Pancreas (tissue), 10 donors: ENCODE results near the gene UBE2Q1. TPM values are rescaled to one million over a fixed set of nuclear protein-coding genes. Genes with fewer than 3 reads are reported as not detected.

ENCODE experiments used
- ATAC-seq, 4 donors: fragments of 200-7000 bp; cut with Tn5 transposase; one replicate each; pipeline versions ENCODE4 v1.8.0 to v1.9.1; 2020; ENCODE audit warnings: mild to moderate bottlenecking in 4 of 4, moderate library complexity in 4 of 4
- DNase-seq, 6 donors: peaks; one replicate each; pipeline ENCODE4 v3.0.0-alpha.2; 2020
- FAIRE-seq: peaks from 2 replicates; lab custom pipeline; 2012; peaks lifted over from hg19 to GRCh38; lab: Jason Lieb, UNC
- H3K27ac ChIP-seq, 4 donors: fragments of 200-600 bp; sonication (generic); 1 replicate in 3 of 4; 2 replicates in 1 of 4; pipeline versions ENCODE4 v1.5.0 to v1.8.0; 2020
- H3K27me3 ChIP-seq, 4 donors: fragments of 200-600 bp; one replicate each; pipeline ENCODE4 v1.8.0; 2021
- H3K36me3 ChIP-seq, 3 donors: fragments of 200-600 bp; sonication (generic) in 1 of 3; one replicate each; pipeline versions ENCODE4 v1.5.0 to v1.8.0; 2020 to 2021
- H3K4me1 ChIP-seq, 3 donors: fragments of 200-600 bp; one replicate each; pipeline ENCODE4 v1.8.0; 2021
- H3K4me3 ChIP-seq, 4 donors: fragments of 200-600 bp; sonication (generic) in 2 of 4; one replicate each; pipeline versions ENCODE4 v1.5.0 to v1.8.0; 2020 to 2021
- H3K9me3 ChIP-seq, 4 donors: fragments of 200-600 bp; one replicate each; pipeline ENCODE4 v1.8.0; 2021
- WGBS, 2 donors: extraction: QIAGEN DNeasy Blood & Tissue Kit; methylation state at CpG; one replicate each; pipeline ENCODE4 v1.1.7; 2013; 5-methylcytosine and 5-hydroxymethylcytosine counted together
- intact Hi-C, 3 donors: fragments of 100-400 bp; cut with DNase I; formaldehyde crosslinking; loops; one replicate each; pipeline versions ENCODE4 v1.11.1 to v1.14.2; 2022
- polyA plus RNA-seq, 2 donors: library from polyadenylated mRNA; stranded (reverse); fragments of 200-250 nt; gene quantifications; one replicate each; pipeline ENCODE4 v1.2.3, GENCODE V29; 2013
- total RNA-seq, 6 donors: library from RNA; stranded (reverse); fragmentation: NEBNext Ultra II Directional in 4 of 6; extraction: Animal tissue kit (Norgen Biotek cat#: 25700) in 4 of 6; gene quantifications; one replicate each; pipeline versions ENCODE4 v1.2.1 to v1.2.4, GENCODE V29; 2021 to 2023
- TF ChIP-seq, protein P1 (sequence below), 4 donors: fragments of 200-600 bp; sonication (generic) in 3 of 4; IDR thresholded peaks; one replicate each; pipeline versions ENCODE4 v1.5.0 to v1.8.0; 2021; ENCODE audit warnings: antibody characterized with exemption in 4 of 4
- donor health status: healthy with polysubstance abuse.
- donor health status: DM: no; HTN: no; CAD: no; lungs with moderate emphysema.
- donor health status: DM: no; HTN: no; CAD: no.
- donor health status: control.
- donor health status: control.
- donor health status: Bipolar disorder and iron deficiency.
- donor health status: DM: yes; HTN: yes; CAD: no.
- donor health status: DM: no; HTN: no; CAD: no.
- donor health status: DM: no; HTN: no; CAD: no.
- donor health status: DM: yes; HTN: yes; CAD: no.

Gene UBE2Q1
- total RNA-seq (10 to 100 TPM; 32.9 to 52.2 (median 38.9) TPM), polyA plus RNA-seq (10 to 100 TPM; 22.3 to 39.6 TPM)

DNA sequence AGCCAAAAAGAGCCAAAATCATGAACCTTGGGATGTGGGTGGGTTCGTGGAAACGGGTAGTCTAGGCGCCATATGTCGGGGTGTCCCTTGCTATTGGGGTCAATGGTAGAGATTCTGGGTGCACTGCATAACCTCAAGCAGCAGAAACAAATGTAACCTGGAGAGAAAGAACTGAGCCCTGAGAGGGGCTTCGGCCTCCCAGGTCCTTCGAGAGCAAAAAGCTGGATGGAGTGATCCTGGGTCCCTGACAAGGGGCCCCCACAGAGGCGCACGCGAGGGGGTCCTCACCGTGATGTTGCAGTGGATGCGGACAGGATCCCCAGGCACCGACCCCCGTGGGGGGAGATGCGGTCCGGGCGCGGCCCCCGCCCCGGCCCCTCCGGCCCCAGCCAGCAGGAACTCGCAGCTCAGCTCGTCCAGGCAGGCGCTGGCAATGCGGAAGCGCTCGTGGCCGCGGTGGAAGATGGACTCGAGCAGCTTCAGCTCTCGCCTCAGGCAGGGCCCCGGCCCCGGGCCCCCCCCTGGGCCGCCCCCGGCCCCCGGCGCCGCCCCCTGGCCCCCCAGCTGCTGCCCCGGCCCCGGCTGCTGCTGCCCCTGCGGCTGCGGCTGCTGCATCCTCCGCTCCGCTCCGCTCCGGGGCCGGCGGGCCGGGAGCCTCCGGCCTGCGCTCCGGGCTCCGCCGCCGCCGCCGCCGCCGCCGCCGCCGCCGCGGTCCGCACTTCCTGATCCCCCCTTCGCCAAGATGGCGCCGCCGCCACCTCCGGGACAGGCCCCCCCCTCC lies at the start of gene UBE2Q1:
UBE2Q1 (minus strand) TSS at position 724 of the 781 bp plus-strand sequence; CDS start at position 615, 109 bp downstream.
- H3K27ac ChIP-seq, result peak within 1 kb of the TSS; percentile 74 to 93 (median 89)
- TF ChIP-seq, protein P1, sequence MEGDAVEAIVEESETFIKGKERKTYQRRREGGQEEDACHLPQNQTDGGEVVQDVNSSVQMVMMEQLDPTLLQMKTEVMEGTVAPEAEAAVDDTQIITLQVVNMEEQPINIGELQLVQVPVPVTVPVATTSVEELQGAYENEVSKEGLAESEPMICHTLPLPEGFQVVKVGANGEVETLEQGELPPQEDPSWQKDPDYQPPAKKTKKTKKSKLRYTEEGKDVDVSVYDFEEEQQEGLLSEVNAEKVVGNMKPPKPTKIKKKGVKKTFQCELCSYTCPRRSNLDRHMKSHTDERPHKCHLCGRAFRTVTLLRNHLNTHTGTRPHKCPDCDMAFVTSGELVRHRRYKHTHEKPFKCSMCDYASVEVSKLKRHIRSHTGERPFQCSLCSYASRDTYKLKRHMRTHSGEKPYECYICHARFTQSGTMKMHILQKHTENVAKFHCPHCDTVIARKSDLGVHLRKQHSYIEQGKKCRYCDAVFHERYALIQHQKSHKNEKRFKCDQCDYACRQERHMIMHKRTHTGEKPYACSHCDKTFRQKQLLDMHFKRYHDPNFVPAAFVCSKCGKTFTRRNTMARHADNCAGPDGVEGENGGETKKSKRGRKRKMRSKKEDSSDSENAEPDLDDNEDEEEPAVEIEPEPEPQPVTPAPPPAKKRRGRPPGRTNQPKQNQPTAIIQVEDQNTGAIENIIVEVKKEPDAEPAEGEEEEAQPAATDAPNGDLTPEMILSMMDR (IDR thresholded peaks at IDR 0.05), result no peak
- FAIRE-seq, result no peak
- DNase-seq, result peak; percentile 50 to 87 (median 70)
- H3K9me3 ChIP-seq, result no peaks in the 10 kb centered on the region
- peaks cover 8 to 12% (median 12%) of the 10 kb centered on the region in 3 donors for H3K4me1 ChIP-seq
- no peak for ATAC-seq
- no peaks in the 10 kb centered on the region for H3K27me3 ChIP-seq
- peaks cover 10 to 26% (median 13%) of the 10 kb centered on the region in 3 donors for H3K36me3 ChIP-seq
- intact Hi-C loops, result loop anchor here in 1 of 3 donors (10.0 kb wide), 1 partner anchor 327 kb away; no protein-coding TSS in a partner anchor
- peak within 1 kb of the TSS; percentile 88 to 91 (median 89) for H3K4me3 ChIP-seq
- WGBS, 2 donors, result 1 to 2% methylated on average over 27 to 69 of the region's 69 CpGs

DNA sequence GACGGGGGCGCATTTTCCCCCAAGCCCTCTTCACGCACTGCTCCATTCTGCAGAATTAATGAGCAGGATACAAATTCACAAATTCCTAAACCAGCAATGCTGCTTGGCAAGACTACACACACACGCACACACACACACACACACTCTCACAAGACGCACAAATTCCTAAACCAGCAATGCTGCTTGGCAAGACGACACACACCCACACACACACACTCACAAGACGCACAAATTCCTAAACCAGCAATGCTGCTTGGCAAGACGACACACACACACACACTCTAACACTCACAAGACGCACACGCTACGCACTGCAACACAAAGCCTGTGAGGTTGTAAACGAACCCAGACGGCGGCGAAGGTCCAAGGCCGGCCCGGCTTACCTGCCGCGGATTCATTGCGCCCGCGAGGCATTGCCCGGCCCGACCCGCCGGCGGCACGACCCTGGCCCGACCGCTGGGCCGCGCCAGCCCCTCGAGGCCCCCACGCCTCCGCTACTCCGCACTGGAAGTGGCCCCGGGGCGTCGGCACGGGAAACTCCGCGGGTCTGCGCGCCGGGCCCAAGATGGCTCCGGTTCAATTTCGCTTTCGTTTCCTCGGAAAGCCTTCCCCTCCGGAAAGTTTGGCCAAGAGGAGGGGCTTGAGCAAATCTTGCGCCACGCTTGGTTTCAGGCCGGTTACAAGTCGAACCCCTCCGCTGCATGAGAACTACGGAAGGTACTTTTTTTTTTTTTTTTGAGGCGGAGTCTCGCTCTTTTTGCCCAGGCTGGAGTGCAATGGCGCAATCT lies 49.3 kb upstream of the UBE2Q1 start, which contains the start of gene ADAR:
ADAR (minus strand) TSS at position 578 of the 788 bp plus-strand sequence; CDS start at position 398, 180 bp downstream.
- TF ChIP-seq, protein P1 (IDR thresholded peaks at IDR 0.05), result no peak
- DNase-seq (peak; percentile 83 to 94 (median 91)), FAIRE-seq (no peak), ATAC-seq (peak; percentile 94 to 96 (median 95))
- H3K4me1 ChIP-seq, result peaks cover 0 to 17% (median 2%) of the 10 kb centered on the region in 3 donors
- intact Hi-C loops, result no loop called here
- peak within 1 kb of the TSS; percentile 72 to 97 (median 87) for H3K4me3 ChIP-seq
- H3K9me3 ChIP-seq, result no peaks in the 10 kb centered on the region
- no peaks in the 10 kb centered on the region for H3K36me3 ChIP-seq
- 0 to 1% methylated on average over 59 of the region's 59 CpGs for WGBS, 2 donors
- peak within 1 kb of the TSS; percentile 84 to 97 (median 88) for H3K27ac ChIP-seq
- no peaks in the 10 kb centered on the region for H3K27me3 ChIP-seq

DNA sequence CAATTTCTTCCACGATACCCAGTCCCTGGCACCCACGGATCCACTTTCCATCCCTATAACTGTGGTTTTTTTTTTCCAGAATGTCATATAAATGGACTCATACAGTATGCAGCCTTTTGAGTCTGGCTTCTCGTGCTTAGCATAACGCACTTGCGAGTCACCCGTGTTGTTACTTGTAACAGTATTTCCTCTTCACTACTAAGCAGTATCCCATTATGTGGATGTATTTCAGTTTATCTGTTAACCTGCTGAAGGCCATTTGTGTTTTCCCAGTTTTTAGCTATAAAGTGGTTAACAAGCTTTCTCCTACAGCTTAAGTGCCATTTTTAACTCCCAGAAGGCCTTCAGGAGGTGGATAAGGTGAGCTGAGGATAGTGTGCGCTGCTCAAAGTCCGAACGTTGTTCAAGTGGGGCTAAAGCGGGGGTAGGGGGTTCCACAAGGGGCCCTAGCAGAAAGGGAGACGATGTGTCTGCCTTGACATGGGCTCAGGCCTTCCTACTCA lies 48.7 kb upstream of the UBE2Q1 start:
- H3K27me3 ChIP-seq, result no peaks in the 10 kb centered on the region
- TF ChIP-seq, protein P1 (IDR thresholded peaks at IDR 0.05), result no peak
- intact Hi-C loops, result no loop called here
- no peak for FAIRE-seq
- no peaks in the 10 kb centered on the region for H3K36me3 ChIP-seq
- no peak for DNase-seq
- WGBS, 2 donors, result 15 to 17% methylated on average over 11 of the region's 11 CpGs
- no peaks in the 10 kb centered on the region for H3K9me3 ChIP-seq
- H3K4me1 ChIP-seq, result peaks cover 0 to 17% (median 2%) of the 10 kb centered on the region in 3 donors
- H3K4me3 ChIP-seq, result peak overlapping the region; percentile 72 to 97 (median 87)
- H3K27ac ChIP-seq, result peak overlapping the region; percentile 84 to 97 (median 88)
- peak in 2 of 4 donors; percentile 3 to 16 for ATAC-seq

DNA sequence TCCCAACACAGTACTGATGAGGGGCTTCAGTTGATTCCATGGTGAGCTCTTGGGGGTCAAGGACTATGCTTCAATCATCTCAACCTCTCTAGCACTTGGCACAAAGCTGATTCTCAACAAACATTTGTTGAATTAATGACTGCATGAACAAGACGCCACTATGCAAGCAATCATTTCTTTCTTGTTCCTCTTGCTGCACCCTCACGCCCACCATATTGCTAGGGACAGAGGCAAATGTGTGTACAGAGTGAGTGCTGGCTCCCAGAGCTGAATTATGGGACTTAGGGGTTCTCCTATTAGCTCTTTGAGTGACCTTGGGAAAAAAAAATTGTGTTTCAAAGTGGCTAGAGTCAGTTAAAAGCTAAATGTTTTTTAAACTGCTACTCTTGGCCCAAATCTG lies 47.1 kb upstream of the UBE2Q1 start:
- Histone ChIP-seq H3K4me3 (no peak overlapping the region), H3K36me3 (peaks cover 0 to 15% (median 5%) of the 10 kb centered on the region in 3 donors), H3K27ac (no peak overlapping the region), H3K9me3 (no peaks in the 10 kb centered on the region), H3K27me3 (no peaks in the 10 kb centered on the region), H3K4me1 (peaks cover 0 to 17% (median 2%) of the 10 kb centered on the region in 3 donors)
- ATAC-seq (no peak), FAIRE-seq (no peak), DNase-seq (no peak)
- 42 to 46% methylated on average over 2 of the region's 2 CpGs for WGBS, 2 donors
- intact Hi-C loops, result no loop called here
- TF ChIP-seq, protein P1 (IDR thresholded peaks at IDR 0.05), result no peak
